ENCODE results near the gene SEMA5B. TPM values are rescaled to one million over a fixed set of nuclear protein-coding genes. Genes with fewer than 3 reads are reported as not detected.

The SEMA5B gene
- polyA plus RNA-seq, 1 of the 3 experiments (the other 2 are of a cell fraction) = 0.43 TPM

DNA sequence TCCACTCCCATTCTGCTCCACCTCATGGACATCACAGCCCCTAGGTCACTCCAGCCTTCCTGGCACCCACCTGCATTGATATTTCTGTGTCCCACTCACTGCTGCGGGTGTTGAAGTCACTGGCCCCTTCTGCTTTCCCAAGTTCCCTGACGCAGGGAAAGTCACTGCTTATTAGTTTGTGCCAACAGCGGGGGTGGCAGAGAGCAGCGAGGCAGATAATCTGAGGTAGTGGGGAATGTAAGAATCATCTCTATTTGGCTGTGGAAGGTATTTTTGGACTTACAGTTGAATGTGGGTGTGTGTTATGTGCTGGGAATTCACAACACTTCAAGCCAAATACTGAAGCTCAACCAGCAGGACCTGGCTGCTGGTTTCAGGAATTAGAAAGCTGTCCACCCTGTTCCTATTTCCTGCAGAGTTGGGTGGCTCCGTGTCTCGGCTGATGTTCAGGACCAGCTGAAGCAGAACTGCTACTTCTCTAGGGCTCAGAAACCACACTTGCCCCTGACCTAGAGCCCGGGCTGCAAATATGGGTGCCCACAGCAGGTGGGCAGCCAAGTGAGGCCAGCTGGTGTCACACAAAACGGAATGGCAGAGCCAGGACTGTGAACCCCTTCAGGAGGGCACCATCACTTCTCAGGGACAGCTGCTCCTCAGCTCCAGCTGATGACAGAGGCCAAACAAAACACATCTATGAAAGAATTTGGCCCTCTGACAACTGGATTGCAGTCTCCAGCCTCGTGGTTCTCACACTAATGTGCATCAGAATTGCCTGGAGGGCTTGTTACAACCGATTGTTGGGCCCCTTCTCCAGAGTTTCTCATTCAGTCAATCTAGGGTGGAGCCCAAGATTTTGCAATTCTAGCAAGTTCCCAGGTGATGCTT is 57.7 kb downstream of the SEMA5B start:
- Histone ChIP-seq H2AFZ (ENCODE audit: low read depth) (no peak overlapping the region), H3K9ac (no peak overlapping the region), H3K9me3 (no peaks in the 10 kb centered on the region), H3K36me3 (replicated peaks in 1 of 2; ENCODE audit: control insufficient read depth in 1 of 2, insufficient read depth in 2 of 2, low read length in 1 of 2) (no peaks in the 10 kb centered on the region), H3K4me2 (peak overlapping the region; percentile 35), H4K20me1 (ENCODE audit: insufficient read depth) (no peaks in the 10 kb centered on the region), H3K27me3 (ENCODE audit: insufficient read depth) (no peaks in the 10 kb centered on the region), H3K4me1 (ENCODE audit: control insufficient read depth in 1 of 2, insufficient read depth in 2 of 2, low read depth in 1 of 2, low read length in 1 of 2) (peaks cover 15 to 36% of the 10 kb centered on the region in 2 experiments), H3K4me3 (ENCODE audit: low read depth in 2 of 2, low read length in 1 of 2) (no peak overlapping the region), H3F3A (replicated peaks; ENCODE audit: insufficient read depth) (peaks cover 2% of the 10 kb centered on the region), H3K9me2 (no peaks in the 10 kb centered on the region), H3K27ac (ENCODE audit: low read depth in 2 of 2, low read length in 1 of 2) (no peak overlapping the region), H3K79me2 (ENCODE audit: insufficient read depth) (no peaks in the 10 kb centered on the region)
- CTCF ChIA-PET = interaction anchor here (1.6 to 4.9 kb wide), 3 partner anchors 27 to 58 kb away, joined by 4 to 22 read pairs (median 19); partner anchors contain the start of gene SEMA5B
- DNase-seq = no peak
- POLR2A ChIA-PET = no interaction called here
- WGBS (ENCODE audit: low lambda C conversion rate) = 64% methylated on average over 7 of the region's 10 CpGs
- TF ChIP-seq TAF1 (IDR thresholded peaks at IDR 0.05; ENCODE audit: borderline replicate concordance, low read depth, low read length) (no peak), SMC3 (IDR thresholded peaks at IDR 0.05; ENCODE audit: low read depth, low read length) (no peak), GABPA (IDR thresholded peaks at IDR 0.05; ENCODE audit: low read depth) (no peak), RXRA (IDR thresholded peaks at IDR 0.05; ENCODE audit: borderline replicate concordance, low read depth) (no peak), FOXJ3 (CRISPR knock-in tag; IDR thresholded peaks at IDR 0.05) (no peak), RCOR1 (IDR thresholded peaks at IDR 0.05; ENCODE audit: low read length) (no peak), ELF1 (IDR thresholded peaks at IDR 0.05) (no peak), RAD21 (IDR thresholded peaks at IDR 0.05; ENCODE audit: low read length) (no peak)
- TF ChIP-seq, protein P1, sequence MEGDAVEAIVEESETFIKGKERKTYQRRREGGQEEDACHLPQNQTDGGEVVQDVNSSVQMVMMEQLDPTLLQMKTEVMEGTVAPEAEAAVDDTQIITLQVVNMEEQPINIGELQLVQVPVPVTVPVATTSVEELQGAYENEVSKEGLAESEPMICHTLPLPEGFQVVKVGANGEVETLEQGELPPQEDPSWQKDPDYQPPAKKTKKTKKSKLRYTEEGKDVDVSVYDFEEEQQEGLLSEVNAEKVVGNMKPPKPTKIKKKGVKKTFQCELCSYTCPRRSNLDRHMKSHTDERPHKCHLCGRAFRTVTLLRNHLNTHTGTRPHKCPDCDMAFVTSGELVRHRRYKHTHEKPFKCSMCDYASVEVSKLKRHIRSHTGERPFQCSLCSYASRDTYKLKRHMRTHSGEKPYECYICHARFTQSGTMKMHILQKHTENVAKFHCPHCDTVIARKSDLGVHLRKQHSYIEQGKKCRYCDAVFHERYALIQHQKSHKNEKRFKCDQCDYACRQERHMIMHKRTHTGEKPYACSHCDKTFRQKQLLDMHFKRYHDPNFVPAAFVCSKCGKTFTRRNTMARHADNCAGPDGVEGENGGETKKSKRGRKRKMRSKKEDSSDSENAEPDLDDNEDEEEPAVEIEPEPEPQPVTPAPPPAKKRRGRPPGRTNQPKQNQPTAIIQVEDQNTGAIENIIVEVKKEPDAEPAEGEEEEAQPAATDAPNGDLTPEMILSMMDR (IDR thresholded peaks at IDR 0.05) = no peak

DNA sequence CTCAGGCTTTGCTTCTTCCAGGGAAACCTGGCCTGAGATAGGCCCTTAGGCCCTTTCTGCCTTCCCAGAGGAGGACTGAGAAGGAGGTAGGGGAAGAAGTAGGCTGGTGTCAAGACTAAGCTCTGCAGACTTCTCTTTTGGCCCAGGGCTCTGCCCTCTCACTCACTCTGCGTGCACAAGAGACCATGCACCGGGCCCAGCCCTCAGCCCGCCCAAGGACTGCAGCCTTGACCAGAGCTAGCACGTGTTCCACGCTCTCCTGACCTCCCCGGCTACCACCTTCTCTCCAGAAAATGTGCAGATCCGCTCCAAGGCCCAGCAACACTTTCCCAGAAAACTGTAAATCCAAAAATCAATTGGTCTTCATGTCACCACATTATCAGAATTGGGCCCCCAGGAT is 59.8 kb downstream of the SEMA5B start:
- no peak for DNase-seq
- CTCF ChIA-PET = interaction anchor here (3.8 to 4.9 kb wide), 2 partner anchors 25 to 60 kb away, joined by 19 to 22 read pairs; partner anchors contain the start of gene SEMA5B
- Histone ChIP-seq H3K27me3 (ENCODE audit: insufficient read depth) (no peaks in the 10 kb centered on the region), H3K9me2 (no peaks in the 10 kb centered on the region), H3K9ac (no peak overlapping the region), H3K36me3 (replicated peaks in 1 of 2; ENCODE audit: control insufficient read depth in 1 of 2, insufficient read depth in 2 of 2, low read length in 1 of 2) (no peaks in the 10 kb centered on the region), H3K27ac (ENCODE audit: low read depth in 2 of 2, low read length in 1 of 2) (no peak overlapping the region), H3K4me3 (ENCODE audit: low read depth in 2 of 2, low read length in 1 of 2) (no peak overlapping the region), H3K9me3 (no peaks in the 10 kb centered on the region), H3F3A (replicated peaks; ENCODE audit: insufficient read depth) (no peaks in the 10 kb centered on the region), H2AFZ (ENCODE audit: low read depth) (no peak overlapping the region), H3K4me2 (no peak overlapping the region), H3K79me2 (ENCODE audit: insufficient read depth) (no peaks in the 10 kb centered on the region), H4K20me1 (ENCODE audit: insufficient read depth) (no peaks in the 10 kb centered on the region), H3K4me1 (ENCODE audit: control insufficient read depth in 1 of 2, insufficient read depth in 2 of 2, low read depth in 1 of 2, low read length in 1 of 2) (peaks cover 10 to 20% of the 10 kb centered on the region in 2 experiments; a peak in 3 of 4 replicates)
- 82% methylated on average over 7 of the region's 7 CpGs for WGBS (ENCODE audit: low lambda C conversion rate)
- POLR2A ChIA-PET = no interaction called here
- no peak for TF ChIP-seq RCOR1 (IDR thresholded peaks at IDR 0.05; ENCODE audit: low read length)
- TF ChIP-seq, protein P1 (IDR thresholded peaks at IDR 0.05) = no peak
- no peak for TF ChIP-seq FOXJ3 (CRISPR knock-in tag; IDR thresholded peaks at IDR 0.05)
- TF ChIP-seq FOSL2 (IDR thresholded peaks at IDR 0.05; ENCODE audit: borderline replicate concordance, low read depth) = no peak
- TF ChIP-seq EP300 (IDR thresholded peaks at IDR 0.05; ENCODE audit: borderline replicate concordance in 1 of 2, low read depth in 1 of 2, low read length in 1 of 2) = no peak
- TF ChIP-seq, protein P2, sequence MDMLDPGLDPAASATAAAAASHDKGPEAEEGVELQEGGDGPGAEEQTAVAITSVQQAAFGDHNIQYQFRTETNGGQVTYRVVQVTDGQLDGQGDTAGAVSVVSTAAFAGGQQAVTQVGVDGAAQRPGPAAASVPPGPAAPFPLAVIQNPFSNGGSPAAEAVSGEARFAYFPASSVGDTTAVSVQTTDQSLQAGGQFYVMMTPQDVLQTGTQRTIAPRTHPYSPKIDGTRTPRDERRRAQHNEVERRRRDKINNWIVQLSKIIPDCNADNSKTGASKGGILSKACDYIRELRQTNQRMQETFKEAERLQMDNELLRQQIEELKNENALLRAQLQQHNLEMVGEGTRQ (IDR thresholded peaks at IDR 0.05; ENCODE audit: borderline replicate concordance, low read depth, low read length) = no peak
- TF ChIP-seq TAF1 (IDR thresholded peaks at IDR 0.05; ENCODE audit: borderline replicate concordance, low read depth, low read length) = no peak
- no peak for TF ChIP-seq ELF1 (IDR thresholded peaks at IDR 0.05)
- TF ChIP-seq, protein P3, sequence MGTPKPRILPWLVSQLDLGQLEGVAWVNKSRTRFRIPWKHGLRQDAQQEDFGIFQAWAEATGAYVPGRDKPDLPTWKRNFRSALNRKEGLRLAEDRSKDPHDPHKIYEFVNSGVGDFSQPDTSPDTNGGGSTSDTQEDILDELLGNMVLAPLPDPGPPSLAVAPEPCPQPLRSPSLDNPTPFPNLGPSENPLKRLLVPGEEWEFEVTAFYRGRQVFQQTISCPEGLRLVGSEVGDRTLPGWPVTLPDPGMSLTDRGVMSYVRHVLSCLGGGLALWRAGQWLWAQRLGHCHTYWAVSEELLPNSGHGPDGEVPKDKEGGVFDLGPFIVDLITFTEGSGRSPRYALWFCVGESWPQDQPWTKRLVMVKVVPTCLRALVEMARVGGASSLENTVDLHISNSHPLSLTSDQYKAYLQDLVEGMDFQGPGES (IDR thresholded peaks at IDR 0.05; ENCODE audit: low read depth, low read length) = no peak
- no peak for TF ChIP-seq EZH2phosphoT487 (IDR thresholded peaks at IDR 0.05; ENCODE audit: borderline replicate concordance, low read depth)
- no peak for TF ChIP-seq RFX5 (IDR thresholded peaks at IDR 0.05; ENCODE audit: low read length)
- TF ChIP-seq, protein P4, sequence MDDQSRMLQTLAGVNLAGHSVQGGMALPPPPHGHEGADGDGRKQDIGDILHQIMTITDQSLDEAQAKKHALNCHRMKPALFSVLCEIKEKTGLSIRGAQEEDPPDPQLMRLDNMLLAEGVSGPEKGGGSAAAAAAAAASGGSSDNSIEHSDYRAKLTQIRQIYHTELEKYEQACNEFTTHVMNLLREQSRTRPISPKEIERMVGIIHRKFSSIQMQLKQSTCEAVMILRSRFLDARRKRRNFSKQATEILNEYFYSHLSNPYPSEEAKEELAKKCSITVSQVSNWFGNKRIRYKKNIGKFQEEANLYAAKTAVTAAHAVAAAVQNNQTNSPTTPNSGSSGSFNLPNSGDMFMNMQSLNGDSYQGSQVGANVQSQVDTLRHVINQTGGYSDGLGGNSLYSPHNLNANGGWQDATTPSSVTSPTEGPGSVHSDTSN (IDR thresholded peaks at IDR 0.05) = no peak
- no peak for TF ChIP-seq TCF12 (IDR thresholded peaks at IDR 0.05)
- TF ChIP-seq MXI1 (IDR thresholded peaks at IDR 0.05; ENCODE audit: low read depth, low read length) = no peak
